Hypothalamus (tissue), 51 donors: ENCODE measurements around the gene FRAS1.
"Not testable (repeated sequence)": the region's sequence is repeated elsewhere in the genome, so short reads cannot be mapped to it uniquely, and the experiment has no call there.

ENCODE experiments used
- DNase-seq, 51 donors: peaks; one replicate each; lab custom pipeline; 2025; lab: John Stamatoyannopoulos, UW

FRAS1 gene

DNA sequence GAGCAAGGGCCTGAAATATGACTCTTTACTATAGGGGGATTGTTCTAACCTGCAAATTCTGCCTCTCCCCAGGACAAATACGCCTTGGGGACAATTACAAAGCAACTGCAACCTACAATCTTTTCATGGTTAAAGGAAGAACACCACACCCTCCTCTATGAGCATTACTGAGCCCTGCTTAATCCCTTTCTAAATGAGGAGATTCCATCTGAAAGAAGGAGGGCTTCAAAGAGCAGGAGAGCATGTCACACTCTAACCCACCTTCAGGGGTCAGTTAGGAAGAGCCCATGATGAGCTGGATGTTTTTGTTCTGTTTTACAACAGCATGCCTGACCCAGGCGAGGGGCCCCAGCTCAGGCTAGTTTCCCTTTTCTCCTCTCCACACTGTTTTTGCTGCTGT is 360.5 kb downstream of the FRAS1 start:
- no peak for DNase-seq

DNA sequence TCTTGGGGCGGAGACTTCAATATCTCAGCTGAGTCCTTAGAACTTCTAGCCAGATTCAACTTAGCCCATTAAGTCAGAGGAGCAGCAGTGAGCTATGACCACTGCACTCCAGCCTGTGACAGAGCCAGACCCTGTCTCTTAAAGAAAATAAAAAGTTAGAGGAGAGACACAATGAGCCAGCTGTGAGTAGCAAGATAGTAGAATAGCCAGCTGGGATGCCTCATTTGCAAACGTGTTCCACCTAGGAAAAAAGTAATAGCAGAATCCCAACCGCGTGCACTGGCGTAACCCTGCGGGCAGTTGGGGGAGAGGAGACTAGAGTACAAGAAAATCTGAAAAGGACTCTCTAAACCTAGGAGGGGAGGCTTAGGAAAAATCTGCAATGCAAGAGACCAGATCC is 361.3 kb downstream of the FRAS1 start:
- DNase-seq: no peak

DNA sequence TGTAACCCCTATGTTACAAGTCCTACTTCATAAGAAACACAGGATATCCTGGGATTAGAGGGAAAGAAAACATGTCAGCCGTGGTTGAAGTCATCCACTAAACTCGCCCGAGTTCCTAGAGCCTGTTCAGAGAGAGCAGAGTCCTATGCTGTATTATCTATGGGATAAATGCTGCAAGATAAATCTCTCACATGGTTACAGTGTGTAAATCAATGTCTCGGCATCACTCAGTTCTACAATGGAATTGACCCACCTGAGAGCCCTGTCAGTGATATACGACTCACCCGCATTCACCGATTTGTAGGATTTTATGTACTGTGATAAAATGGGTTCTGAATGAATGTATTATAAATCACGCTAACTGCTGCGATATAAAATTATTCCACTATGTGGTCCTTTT is 366.7 kb downstream of the FRAS1 start:
- DNase-seq: no peak

DNA sequence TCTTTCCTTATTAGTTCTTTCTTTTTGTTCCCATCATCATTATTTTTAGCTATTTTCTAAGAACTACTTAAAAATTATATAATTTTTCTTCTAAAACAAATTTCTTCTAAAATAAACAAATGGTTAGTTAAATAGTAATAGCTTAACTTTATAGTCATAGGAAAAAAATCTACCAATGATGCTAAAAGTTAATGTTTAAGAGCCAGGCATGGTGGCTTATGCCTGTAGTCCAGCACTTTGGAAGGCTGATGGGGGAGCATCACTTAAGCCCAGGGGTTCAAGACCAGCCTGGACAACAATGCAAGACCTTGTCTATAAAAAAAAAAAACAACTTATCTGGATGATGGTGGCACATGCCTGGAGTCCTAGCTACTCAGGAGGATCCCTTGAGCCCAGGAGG is 367.3 kb downstream of the FRAS1 start:
- DNase-seq: no peak

DNA sequence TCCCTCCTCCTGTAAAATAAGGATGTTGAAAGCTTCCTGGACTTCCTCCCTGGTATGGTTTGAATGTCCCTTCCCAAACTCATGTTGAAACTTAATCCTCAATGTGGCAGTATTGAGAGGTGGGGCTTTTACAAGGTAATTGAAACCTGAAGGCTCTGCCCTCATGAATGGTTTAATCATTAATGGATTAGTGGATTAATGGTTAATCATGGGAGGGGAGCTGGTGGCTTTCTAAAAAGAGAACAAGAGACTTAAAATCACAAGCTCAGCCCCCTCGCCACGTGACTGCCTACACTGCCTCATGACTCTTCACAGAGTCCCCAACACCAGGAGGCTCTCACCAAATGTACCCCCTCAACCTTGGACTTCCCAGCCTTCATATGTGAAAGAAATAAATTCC is 369.8 kb downstream of the FRAS1 start:
- no peak for DNase-seq

DNA sequence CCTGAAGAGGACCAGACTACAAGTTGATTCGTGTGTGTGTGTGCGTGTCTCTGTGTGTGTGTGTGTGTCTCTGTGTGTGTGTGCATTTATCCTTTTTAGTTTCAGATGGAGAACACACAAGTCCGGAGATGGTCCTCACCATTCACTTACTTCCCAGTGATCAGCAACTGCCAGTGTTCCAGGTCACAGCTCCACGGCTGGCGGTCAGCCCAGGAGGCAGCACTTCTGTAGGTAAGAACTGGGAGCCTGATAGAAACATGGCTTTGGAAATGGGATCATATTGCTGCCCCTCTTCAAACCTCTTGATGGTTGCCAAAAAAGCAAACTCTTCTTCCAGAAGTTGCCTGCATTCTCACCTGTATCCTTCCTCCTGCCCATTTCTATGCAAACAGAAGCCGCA is 371.9 kb downstream of the FRAS1 start:
- no peak for DNase-seq

DNA sequence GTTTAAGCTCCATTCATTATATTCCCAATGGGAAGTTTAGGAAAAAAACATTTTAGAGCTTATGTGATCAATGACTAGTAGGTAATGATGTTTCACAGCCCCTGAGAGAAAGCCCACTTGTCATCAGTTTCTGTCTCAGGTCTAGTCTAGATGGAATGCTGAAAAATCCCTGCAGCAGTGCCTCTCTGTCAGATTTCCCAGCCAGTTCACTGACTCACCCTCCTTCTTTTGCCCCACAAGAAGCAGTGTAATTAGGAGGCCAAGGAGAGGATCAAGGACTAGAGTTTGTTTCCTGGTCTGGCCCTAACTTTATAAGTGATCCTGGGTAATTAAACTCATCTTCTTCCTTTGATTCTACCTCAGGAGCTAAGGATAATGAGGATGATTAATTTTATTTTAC is 375.8 kb downstream of the FRAS1 start:
- no peak for DNase-seq

DNA sequence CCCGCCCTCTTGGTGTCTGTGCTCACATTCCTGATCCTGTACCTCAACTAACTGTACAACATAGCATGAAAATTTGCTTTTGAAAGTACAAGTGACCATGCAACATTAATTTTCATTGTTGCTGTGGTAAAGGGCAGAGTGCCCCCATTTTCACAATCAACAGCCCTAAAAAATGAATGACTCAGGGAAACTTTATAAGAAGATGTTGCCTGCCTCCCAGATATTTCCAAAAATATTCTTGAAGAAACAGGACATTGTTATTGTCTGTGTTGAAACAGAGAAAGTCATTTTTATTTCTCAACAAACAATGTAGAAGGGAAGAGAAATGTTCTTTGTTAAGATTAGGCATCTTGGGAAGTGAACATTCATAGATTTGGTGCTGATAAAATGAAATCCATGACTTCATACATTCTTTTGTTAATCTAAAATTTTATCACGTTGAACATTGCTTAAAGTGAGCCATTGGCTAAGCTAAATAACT is 380.5 kb downstream of the FRAS1 start:
- DNase-seq: no peak

DNA sequence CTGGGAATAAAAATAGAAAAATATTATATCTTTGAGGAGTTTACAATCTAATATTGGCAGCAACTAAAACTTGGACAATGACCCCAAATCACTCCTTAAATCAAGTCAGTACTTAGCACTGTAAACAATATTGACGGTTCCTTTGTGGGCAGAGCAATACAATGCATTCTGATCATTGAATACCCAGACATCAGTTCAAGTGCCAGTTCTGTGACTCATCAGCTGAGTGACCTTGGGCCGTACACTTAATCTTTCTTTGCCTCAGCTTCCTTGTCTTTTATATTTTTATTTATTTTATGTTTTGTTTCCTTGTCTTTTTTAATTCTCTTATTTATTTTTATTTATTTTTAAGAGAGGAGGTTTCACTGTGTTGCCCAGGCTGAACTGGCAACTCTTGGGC is 382.2 kb downstream of the FRAS1 start:
- no peak for DNase-seq

DNA sequence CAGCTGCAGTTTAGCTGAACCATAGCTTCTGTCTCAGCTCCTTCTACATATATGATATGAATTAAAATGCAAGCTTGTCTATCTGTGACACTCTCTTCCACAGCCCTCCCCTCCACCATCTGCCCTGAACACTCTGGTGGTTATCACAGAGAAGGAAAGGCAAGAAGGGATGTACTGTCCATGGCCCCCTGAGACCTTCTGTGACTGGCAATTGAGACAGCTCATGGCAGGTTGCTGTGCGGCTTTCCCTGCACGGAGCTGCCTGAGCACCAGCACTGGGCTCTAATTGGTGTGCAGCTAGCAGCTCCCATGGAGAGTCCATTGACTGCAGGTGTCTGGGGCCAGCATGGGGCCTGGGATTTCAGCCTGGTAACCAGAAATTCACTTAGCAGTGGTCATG is 384.6 kb downstream of the FRAS1 start:
- no peak for DNase-seq

DNA sequence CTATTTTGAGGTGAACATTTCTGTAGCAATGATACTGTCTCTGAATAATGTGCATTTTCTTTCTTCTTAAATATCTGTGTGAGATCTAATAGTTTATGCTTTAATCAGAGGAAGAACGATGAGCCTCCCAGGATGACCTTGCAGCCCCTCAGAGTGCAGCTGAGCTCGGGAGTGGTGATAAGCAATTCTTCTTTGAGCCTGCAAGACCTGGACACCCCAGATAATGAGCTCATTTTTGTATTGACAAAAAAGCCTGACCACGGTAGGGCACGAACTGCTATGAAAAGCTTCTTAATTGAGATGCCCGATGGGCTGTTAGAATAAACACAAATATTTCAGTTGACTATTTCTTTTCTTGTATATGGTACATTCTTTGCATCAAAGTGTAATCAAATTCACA is 389.5 kb downstream of the FRAS1 start:
- DNase-seq: no peak

DNA sequence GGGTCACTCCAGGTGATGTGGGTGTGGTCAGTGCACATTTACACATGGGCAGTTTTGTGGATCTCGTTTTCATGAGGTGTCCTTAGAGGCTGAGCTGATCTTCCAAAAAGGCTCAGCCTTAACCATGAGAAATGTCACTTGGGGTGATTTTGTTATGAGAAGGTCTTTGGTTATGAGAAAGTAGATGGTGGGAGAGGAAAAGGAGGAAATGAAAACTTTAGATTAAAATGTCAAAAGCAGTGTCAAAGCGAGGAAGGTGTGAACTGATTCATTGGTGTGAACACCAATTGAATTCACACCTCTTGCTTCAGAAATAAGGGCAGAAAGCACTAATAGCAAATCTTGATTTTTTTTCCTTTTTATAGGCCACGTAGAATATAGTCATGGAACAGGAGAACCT is 394.3 kb downstream of the FRAS1 start:
- no peak for DNase-seq

DNA sequence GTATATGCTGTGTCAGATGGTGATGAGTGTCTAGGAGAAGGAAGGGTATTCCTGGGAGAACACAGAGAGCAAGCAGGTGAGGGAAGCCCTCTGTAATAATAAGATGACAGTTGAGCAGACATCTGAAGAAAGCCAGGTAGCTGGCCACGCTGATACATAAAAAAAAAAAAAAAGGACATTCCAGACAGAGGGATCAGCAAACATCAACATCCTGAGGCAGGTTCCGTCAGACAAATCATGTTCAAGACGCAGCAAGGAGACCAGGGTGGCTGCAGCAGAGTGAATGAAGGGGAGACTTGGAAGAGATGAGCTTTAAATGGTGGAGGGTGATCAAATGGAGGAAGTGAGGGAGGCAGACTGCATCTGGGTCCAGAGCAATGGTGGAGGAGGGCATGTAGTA is 396.9 kb downstream of the FRAS1 start:
- no peak for DNase-seq

DNA sequence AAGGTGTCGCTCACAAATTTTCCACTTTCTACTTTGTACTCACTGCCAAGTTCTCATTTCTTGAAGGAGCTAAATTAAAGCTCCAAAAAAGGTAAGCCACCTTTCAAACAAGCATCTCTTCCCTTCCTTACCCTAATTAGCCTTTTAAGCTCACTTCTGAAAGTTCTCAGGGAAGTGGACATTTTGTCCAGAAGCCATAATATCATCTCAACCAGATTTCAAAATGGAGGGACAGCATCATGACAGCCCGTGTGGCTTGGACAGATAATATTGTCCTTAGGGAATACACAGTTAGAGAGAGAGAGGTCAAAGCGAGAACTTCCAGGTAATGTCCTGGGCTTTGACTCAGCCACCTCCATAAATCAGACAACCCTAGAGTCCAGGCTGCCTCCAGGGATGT is 400.6 kb downstream of the FRAS1 start:
- DNase-seq: no peak

DNA sequence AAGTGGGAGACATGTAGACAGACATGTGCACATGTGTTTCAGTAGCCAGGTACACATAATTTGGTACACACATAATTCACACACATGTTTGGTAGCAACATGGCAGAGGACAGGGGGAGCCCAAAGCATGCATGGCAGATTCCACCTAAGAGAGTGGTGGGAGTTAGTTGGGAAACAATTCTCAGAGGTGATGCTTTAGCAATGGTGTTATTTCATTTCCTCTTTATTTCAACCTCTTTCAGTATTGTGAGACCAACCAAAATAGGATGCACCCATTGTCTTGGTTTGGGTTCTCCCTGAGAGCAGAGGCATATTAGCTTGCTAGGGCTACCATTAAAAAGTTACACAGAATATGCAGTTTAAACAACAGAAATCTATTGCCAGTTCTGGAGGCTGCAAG is 402.2 kb downstream of the FRAS1 start:
- DNase-seq: no peak

DNA sequence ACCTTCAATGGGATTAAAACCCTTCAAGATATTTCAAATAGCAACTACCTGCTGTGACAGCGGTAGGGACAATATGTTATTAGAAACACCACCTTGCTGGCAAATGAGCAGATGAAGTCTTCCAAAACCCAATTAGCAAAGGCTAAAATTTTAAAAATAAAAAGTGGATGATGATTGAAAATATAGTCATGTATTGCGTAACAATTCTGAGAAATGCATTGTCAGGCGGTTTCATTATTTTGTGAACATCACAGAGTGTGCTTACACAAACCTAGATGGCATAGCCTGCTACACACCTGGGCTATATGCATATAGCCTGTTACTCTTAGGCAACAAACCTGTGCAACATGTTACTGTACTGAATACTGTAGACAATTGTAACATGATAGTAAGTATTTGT is 403.2 kb downstream of the FRAS1 start:
- no peak for DNase-seq

DNA sequence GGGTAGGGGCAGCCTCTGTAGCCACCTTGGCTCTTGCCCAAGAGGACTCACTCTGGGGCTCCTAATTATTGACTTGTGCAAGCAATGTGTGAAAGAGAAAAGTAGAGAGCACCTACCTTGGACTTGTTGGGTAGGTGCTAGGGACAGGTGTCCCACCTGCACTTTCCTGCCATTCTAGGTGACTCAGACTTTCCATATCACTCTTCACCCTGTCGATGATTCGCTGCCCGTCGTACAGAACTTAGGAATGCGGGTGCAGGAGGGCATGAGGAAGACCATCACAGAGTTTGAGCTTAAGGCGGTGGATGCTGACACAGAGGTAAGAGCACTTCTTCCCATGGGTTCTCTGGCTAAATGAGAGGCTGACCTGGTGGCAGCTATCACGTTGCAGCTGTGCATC is 407.1 kb downstream of the FRAS1 start:
- no peak for DNase-seq

DNA sequence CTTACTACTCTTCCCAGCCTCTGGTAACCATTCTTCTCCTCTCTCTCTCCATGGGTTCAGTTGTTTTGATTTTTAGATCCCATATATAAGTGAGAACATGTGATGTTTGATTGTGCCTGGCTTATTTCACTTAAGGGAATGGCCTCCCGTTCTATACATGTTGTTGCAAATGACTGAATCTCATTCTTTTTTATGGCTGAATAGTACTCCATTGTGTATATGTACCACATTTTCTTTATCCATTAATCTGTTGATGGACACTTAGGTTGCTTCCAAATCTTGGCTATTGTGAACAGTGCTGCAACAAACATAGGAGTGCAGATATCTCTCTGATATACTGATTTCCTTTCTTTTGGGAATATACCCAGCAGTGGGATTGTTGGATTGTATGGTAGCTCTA is 410.1 kb downstream of the FRAS1 start:
- not testable (repeated sequence) for DNase-seq

DNA sequence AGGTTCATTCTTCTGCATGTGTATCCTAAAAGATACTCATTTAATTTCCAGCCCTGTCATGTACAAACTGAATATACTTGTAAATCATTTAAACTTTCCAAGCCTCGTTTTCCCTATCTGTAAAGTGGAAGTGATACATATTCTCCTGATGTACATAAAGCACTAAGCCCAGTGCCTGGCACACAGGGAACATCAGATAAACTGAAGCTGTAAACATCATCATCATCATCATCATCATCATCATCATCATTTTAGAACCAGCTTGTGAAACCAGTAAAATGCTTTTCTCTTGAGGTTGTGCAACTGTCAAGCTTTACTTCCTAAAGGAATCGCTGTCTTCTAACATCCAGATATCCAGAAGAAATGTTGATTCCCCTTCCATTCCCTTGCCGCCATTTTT is 411.1 kb downstream of the FRAS1 start:
- no peak for DNase-seq

DNA sequence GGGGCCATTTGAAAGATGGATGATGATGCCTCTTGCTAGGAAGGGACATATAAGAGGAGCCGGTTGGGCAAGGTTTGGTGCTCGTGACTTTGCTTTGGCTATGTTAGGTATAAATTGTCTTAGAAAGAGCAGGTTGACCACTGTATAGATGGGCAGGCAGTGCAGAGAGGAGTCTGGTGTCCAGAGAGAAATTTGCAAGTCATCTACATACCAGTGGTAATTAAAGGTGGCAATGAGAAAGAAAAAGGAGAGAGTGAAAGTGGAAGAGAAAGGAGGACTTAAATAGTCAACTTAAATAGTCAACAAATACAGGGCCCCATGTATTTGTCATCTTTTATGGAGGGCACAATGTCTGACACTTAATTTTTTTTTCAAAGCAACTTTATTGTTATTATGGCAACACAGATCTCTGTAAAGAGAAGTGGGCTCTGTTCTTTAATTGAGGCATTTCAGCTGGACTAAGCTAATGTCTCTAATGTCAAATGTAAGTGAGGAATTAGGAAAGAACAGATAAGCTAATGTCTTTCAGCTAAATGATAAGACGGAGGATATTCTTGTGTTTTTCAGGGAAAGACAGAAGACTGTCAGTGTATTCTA is 419.1 kb downstream of the FRAS1 start:
- no peak for DNase-seq

DNA sequence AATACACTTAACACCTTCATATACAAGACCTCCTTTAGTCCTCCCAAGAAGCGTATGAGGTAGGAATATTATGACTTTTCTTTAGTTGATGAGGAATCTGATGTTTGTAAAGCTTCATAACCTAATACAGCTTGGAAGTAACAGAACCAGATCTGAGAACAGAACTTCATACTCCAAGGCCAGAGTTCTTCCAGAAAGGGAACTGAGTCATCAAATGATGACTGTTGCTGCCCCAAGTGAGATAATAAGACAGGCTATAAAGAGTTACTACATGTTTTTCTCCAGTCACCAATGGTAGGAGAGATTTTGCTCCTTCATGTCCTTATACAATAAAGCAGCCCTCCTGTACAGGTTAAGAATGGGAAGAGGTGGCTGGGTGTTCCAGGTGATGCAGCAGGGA is 420.2 kb downstream of the FRAS1 start:
- DNase-seq: no peak

DNA sequence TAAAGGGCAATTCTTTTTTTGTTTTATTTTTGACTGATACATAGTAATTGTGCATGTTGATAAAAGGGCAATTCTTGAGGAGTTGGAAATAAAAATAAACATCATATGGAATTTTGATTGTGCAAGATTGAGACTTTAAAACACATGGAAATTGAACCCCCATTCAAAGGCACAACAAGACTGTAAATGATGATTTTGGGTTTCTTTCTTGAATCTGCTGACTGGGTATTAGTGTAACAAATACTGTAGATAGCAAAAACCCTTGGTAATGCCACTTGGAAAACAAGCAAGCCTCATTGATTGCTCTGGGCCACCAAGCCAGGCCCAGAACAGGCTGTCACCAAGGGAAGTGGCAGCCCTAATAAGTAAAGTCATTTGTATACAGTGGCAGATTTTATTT is 421.4 kb downstream of the FRAS1 start:
- DNase-seq: no peak

DNA sequence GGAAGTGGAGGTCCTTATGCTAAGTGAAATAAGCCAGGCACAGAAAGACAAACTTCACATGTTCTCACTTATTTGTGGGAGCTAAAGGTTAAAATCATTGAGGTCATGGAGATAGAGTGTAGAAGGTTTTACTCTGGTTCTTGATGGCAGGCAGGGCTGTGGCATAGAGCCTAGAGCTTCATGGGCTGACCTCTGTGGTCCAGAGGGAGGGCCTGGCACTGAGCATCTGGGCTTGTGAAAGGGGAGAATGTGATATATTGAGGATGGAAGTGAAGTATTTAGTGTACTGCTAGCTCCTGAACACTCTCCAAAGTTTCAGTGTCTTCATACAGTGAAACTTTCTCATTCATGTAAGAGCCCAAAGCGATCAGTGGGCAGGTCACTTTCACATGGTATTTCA is 423.2 kb downstream of the FRAS1 start:
- no peak for DNase-seq

DNA sequence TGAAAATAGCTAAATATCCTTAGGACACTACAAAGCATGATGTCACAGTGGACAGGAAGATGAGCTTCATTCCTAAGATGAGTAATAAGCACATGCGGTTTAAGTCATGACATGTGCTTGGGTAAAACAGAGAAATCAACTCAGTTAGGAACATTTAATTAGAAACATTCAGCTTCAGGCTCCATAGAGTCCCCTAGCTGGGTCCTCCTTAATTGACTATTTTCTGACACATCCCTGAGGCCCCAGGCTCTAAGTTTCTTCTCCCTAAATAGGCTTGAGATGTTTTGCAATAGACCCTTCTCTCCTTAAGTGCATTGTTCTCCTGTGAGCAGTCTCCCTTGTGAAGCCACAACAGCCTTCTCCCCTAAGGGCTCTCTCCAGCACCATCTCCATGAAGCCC is 424.1 kb downstream of the FRAS1 start:
- no peak for DNase-seq
